HG02970 (cell line): ENCODE measurements around the gene SIGLECL1.

Experiments used
- ATAC-seq: cut with Tn5 transposase; IDR thresholded peaks from one replicate; pipeline ENCODE4 v1.9.1; 2021; ENCODE audit warnings: mild to moderate bottlenecking, moderate library complexity, moderate number of reproducible peaks; ENCODE audit not compliant: unreplicated experiment, low FRiP score

The SIGLECL1 gene

GRCh38 chr19:51252306-51253079 lies 1.6 kb downstream of the SIGLECL1 start:
- no peak for ATAC-seq

- no peak for ATAC-seq
Observed at GRCh38 chr19:51253088-51253806, 2.4 kb downstream of the SIGLECL1 start.

- no peak for ATAC-seq
Observed at GRCh38 chr19:51256155-51256625, 5.3 kb downstream of the SIGLECL1 start.

GRCh38 chr19:51257471-51257870 lies 6.6 kb downstream of the SIGLECL1 start:
- no peak for ATAC-seq

- ATAC-seq: no peak
Observed at GRCh38 chr19:51258165-51259160, 7.6 kb downstream of the SIGLECL1 start.

- no peak for ATAC-seq
Observed at GRCh38 chr19:51259348-51260245, 8.7 kb downstream of the SIGLECL1 start.

GRCh38 chr19:51263808-51264207 lies 12.9 kb downstream of the SIGLECL1 start:
- no peak for ATAC-seq

GRCh38 chr19:51271067-51271466 lies 20.2 kb downstream of the SIGLECL1 start:
- ATAC-seq: no peak

- no peak for ATAC-seq
Observed at GRCh38 chr19:51272183-51272810, 21.4 kb downstream of the SIGLECL1 start.

GRCh38 chr19:51274049-51274770 lies 23.3 kb downstream of the SIGLECL1 start:
- no peak for ATAC-seq

- ATAC-seq: no peak
Observed at GRCh38 chr19:51277112-51277511, 26.2 kb downstream of the SIGLECL1 start.

GRCh38 chr19:51282335-51282734 lies 31.5 kb downstream of the SIGLECL1 start:
- no peak for ATAC-seq

- ATAC-seq: no peak
Observed at GRCh38 chr19:51285682-51286081, 34.8 kb downstream of the SIGLECL1 start.

GRCh38 chr19:51289635-51290034 lies 38.8 kb downstream of the SIGLECL1 start:
- ATAC-seq: no peak

GRCh38 chr19:51292971-51293370 lies 42.1 kb downstream of the SIGLECL1 start:
- ATAC-seq: no peak

GRCh38 chr19:51293571-51294210 lies 42.8 kb downstream of the SIGLECL1 start:
- ATAC-seq: no peak

- no peak for ATAC-seq
Observed at GRCh38 chr19:51294211-51294976, 43.5 kb downstream of the SIGLECL1 start.
